Smooth muscle cell (in vitro differentiated cells): ENCODE measurements around the gene NR2E1. TPM values are rescaled to one million over a fixed set of nuclear protein-coding genes. Genes with fewer than 3 reads are reported as not detected.

Experiments
- DNase-seq: peaks from one replicate; lab custom pipeline; 2025; ENCODE audit not compliant: unreplicated experiment; lab: John Stamatoyannopoulos, UW
- H2AFZ ChIP-seq: fragments of 200-600 bp; sonication (generic); 2 replicates; pipeline ENCODE4 v1.6.0; 2016; ENCODE audit warnings: antibody characterized with exemption, low read depth, mild to moderate bottlenecking
- H3F3A ChIP-seq: fragments of 200-600 bp; sonication (generic); 2 replicates; pipeline ENCODE4 v1.6.0; 2017; ENCODE audit warnings: antibody characterized with exemption, low read depth
- H3K27ac ChIP-seq: fragments of 200-600 bp; sonication (generic); 2 replicates; pipeline ENCODE4 v1.5.1; 2016; ENCODE audit warnings: low read depth, mild to moderate bottlenecking
- H3K27me3 ChIP-seq: fragments of 200-600 bp; sonication (generic); 2 replicates; pipeline ENCODE4 v1.6.1; 2016; ENCODE audit warnings: low read depth, mild to moderate bottlenecking
- H3K36me3 ChIP-seq: fragments of 200-600 bp; sonication (generic); 2 replicates; pipeline ENCODE4 v1.5.1; 2016; ENCODE audit warnings: low read depth
- H3K4me1 ChIP-seq: fragments of 200-600 bp; sonication (generic); 2 replicates; pipeline ENCODE4 v1.5.1; 2016; ENCODE audit warnings: low read depth
- H3K4me2 ChIP-seq: fragments of 200-600 bp; sonication (generic); 2 replicates; pipeline ENCODE4 v1.6.0; 2016; ENCODE audit warnings: mild to moderate bottlenecking
- H3K4me3 ChIP-seq: fragments of 200-600 bp; sonication (generic); 2 replicates; pipeline ENCODE4 v1.5.1; 2016; ENCODE audit warnings: mild to moderate bottlenecking
- H3K79me2 ChIP-seq: fragments of 200-600 bp; sonication (generic); 2 replicates; pipeline ENCODE4 v1.6.0; 2016; ENCODE audit warnings: low read depth, mild to moderate bottlenecking
- H3K9ac ChIP-seq: fragments of 200-600 bp; sonication (generic); 2 replicates; pipeline ENCODE4 v1.6.0; 2016; ENCODE audit warnings: low read depth
- H3K9me3 ChIP-seq: fragments of 200-600 bp; sonication (generic); replicated peaks from 2 replicates; pipeline ENCODE4 v1.5.1; 2016; ENCODE audit warnings: low read depth
- H4K20me1 ChIP-seq: fragments of 200-600 bp; sonication (generic); 2 replicates; pipeline ENCODE4 v1.6.0; 2016; ENCODE audit warnings: low read depth
- CTCF ChIP-seq: fragments of 200-600 bp; sonication (generic); IDR thresholded peaks from 2 replicates; pipeline ENCODE4 v1.5.1; 2017; ENCODE audit warnings: borderline replicate concordance, mild to moderate bottlenecking, antibody characterized with exemption; ENCODE audit not compliant: insufficient read depth, poor library complexity, severe bottlenecking
- WGBS: methylation state at CpG from one replicate; pipeline ENCODE4 v1.1.7; 2016; ENCODE audit warnings: low lambda C conversion rate; 5-methylcytosine and 5-hydroxymethylcytosine counted together
- polyA plus RNA-seq: library from polyadenylated mRNA; unstranded; fragments of >200 nt; fragmentation: Nextera tagmentation; extraction: Ambion mirVana; gene quantifications from 2 replicates; pipeline ENCODE4 v1.2.1, GENCODE V29; 2016
- total RNA-seq: library from RNA; depleted of rRNA; stranded (reverse); fragments of >200 nt; gene quantifications from 2 replicates; pipeline ENCODE4 v1.2.3, GENCODE V29; 2014

NR2E1 gene
- total and polyA plus RNA-seq, 2 experiments from 2014 or later = not detected

- Histone ChIP-seq H3K27ac (no peak overlapping the region), H4K20me1 (no peaks in the 10 kb centered on the region), H3K9me3 (no peaks in the 10 kb centered on the region), H3K4me2 (no peak overlapping the region), H3K4me3 (no peak overlapping the region), H3K27me3 (peaks cover 2% of the 10 kb centered on the region), H3K9ac (no peak overlapping the region), H3K4me1 (no peaks in the 10 kb centered on the region), H3K79me2 (no peaks in the 10 kb centered on the region), H3K36me3 (no peaks in the 10 kb centered on the region), H3F3A (no peaks in the 10 kb centered on the region), H2AFZ (no peak overlapping the region)
- TF ChIP-seq CTCF = no peak
- no peak for DNase-seq
- 97% methylated on average over 3 of the region's 3 CpGs for WGBS
Observed at GRCh38 chr6:108195209-108195608, 29.4 kb downstream of the NR2E1 start.

- no peak overlapping the region for H3K4me3 ChIP-seq
- H3K9ac ChIP-seq = no peak overlapping the region
- H3F3A ChIP-seq = no peaks in the 10 kb centered on the region
- no peaks in the 10 kb centered on the region for H3K27me3 ChIP-seq
- H3K4me1 ChIP-seq = peaks cover 7% of the 10 kb centered on the region
- no peaks in the 10 kb centered on the region for H3K36me3 ChIP-seq
- no peaks in the 10 kb centered on the region for H3K9me3 ChIP-seq
- no peaks in the 10 kb centered on the region for H3K79me2 ChIP-seq
- TF ChIP-seq CTCF = no peak
- no peak overlapping the region for H2AFZ ChIP-seq
- H3K4me2 ChIP-seq = no peak overlapping the region
- no peaks in the 10 kb centered on the region for H4K20me1 ChIP-seq
- WGBS = 89% methylated on average over 19 of the region's 19 CpGs
- no peak for DNase-seq
- H3K27ac ChIP-seq = no peak overlapping the region
Observed at GRCh38 chr6:108198761-108199498, 33.1 kb downstream of the NR2E1 start.

GRCh38 chr6:108200186-108200585 lies 34.4 kb downstream of the NR2E1 start:
- no peak for DNase-seq
- Histone ChIP-seq H3K36me3 (no peaks in the 10 kb centered on the region), H3K4me1 (peaks cover 13% of the 10 kb centered on the region), H3K4me2 (no peak overlapping the region), H3F3A (no peaks in the 10 kb centered on the region), H4K20me1 (no peaks in the 10 kb centered on the region), H3K79me2 (no peaks in the 10 kb centered on the region), H2AFZ (no peak overlapping the region), H3K9ac (no peak overlapping the region), H3K4me3 (no peak overlapping the region), H3K27me3 (no peaks in the 10 kb centered on the region), H3K27ac (no peak overlapping the region), H3K9me3 (no peaks in the 10 kb centered on the region)
- WGBS = 98% methylated on average over 8 of the region's 8 CpGs
- TF ChIP-seq CTCF = no peak

DNA sequence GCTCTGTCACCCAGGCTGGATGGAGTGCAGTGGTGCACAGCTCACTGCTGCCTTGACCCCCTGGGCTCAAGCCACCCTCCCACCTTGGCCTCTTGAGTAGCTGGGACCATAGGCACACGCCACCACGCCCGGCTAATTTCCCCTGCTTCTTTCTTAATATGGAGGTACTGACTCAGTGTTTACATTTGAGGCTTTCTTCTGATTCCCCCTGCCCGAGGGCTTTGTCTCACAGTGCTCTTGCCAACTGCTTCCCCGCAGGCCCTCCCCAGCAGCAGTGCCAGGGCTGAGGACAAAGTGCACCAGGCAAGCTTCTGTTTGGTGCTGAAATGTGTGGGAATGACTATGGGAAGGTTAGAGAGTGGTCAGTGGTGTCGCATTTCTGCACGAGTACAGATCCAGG lies 34.8 kb downstream of the NR2E1 start:
- Histone ChIP-seq H3K79me2 (no peaks in the 10 kb centered on the region), H3K4me2 (no peak overlapping the region), H3K4me3 (no peak overlapping the region), H3K9ac (no peak overlapping the region), H3K36me3 (no peaks in the 10 kb centered on the region), H3K9me3 (no peaks in the 10 kb centered on the region), H3K27me3 (no peaks in the 10 kb centered on the region), H4K20me1 (no peaks in the 10 kb centered on the region), H3K27ac (no peak overlapping the region), H3K4me1 (peaks cover 13% of the 10 kb centered on the region), H3F3A (no peaks in the 10 kb centered on the region), H2AFZ (no peak overlapping the region)
- 87% methylated on average over 7 of the region's 7 CpGs for WGBS
- DNase-seq = no peak
- TF ChIP-seq CTCF = no peak
